GM23338 (cell line): Measurements from ENCODE around the gene USP20.

ENCODE experiments used
- CREB1 ChIP-seq: fragments of 250-450 bp; sonication (Bioruptor Pico); IDR thresholded peaks from 2 replicates; pipeline ENCODE4 v1.5.0; 2020; ENCODE audit warnings: low read depth, mild to moderate bottlenecking, moderate library complexity
- CTCF ChIP-seq, 2 experiments: fragments of 200-600 bp in 1 of 2; sonication (generic) in 1 of 2; conservative IDR thresholded peaks; 2 replicates each; pipeline versions ENCODE4 v1.5.1 to v1.6.1; 2016 to 2017; ENCODE audit warnings: antibody characterized with exemption in 2 of 2, low read depth in 2 of 2, mild to moderate bottlenecking in 2 of 2, moderate library complexity in 1 of 2
- ETS1 ChIP-seq: IDR thresholded peaks from 2 replicates; pipeline ENCODE4 v1.6.1; 2016; ENCODE audit warnings: antibody characterized with exemption
- EZH2 ChIP-seq: fragments of 200-600 bp; sonication (generic); IDR thresholded peaks from one replicate; pipeline ENCODE4 v1.8.0; 2017; ENCODE audit warnings: antibody characterized with exemption, mild to moderate bottlenecking, low read depth; ENCODE audit not compliant: unreplicated experiment
- EZH2phosphoT487 ChIP-seq: fragments of 200-600 bp; sonication (generic); IDR thresholded peaks from one replicate; pipeline ENCODE4 v1.8.1; 2018; ENCODE audit warnings: antibody characterized with exemption; ENCODE audit not compliant: unreplicated experiment
- JUNB ChIP-seq: IDR thresholded peaks from one replicate; pipeline ENCODE4 v1.6.1; 2016; ENCODE audit warnings: antibody characterized with exemption; ENCODE audit not compliant: unreplicated experiment
- NANOG ChIP-seq: IDR thresholded peaks from 2 replicates; pipeline ENCODE4 v1.6.1; 2016; ENCODE audit warnings: antibody characterized with exemption, borderline replicate concordance
- POLR2AphosphoS5 ChIP-seq: IDR thresholded peaks from 2 replicates; pipeline ENCODE4 v1.6.1; 2016; ENCODE audit warnings: antibody characterized with exemption, low read depth
- REST ChIP-seq: IDR thresholded peaks from one replicate; pipeline ENCODE4 v1.6.1; 2018; ENCODE audit warnings: antibody characterized with exemption; ENCODE audit not compliant: unreplicated experiment
- STAT1 ChIP-seq: IDR thresholded peaks from one replicate; pipeline ENCODE4 v1.6.1; 2016; ENCODE audit warnings: antibody characterized with exemption; ENCODE audit not compliant: unreplicated experiment
- ZNF114 ChIP-seq: fragments of 250-450 bp; sonication (Bioruptor Pico); IDR thresholded peaks from 2 replicates; pipeline ENCODE4 v1.5.0; 2020; ENCODE audit warnings: mild to moderate bottlenecking, moderate library complexity

- TF ChIP-seq REST: no peak
- no peak for TF ChIP-seq CTCF (conservative IDR thresholded peaks at IDR 0.05; ENCODE audit: low read depth in 2 of 2)
- TF ChIP-seq POLR2AphosphoS5: no peak
- no peak for TF ChIP-seq CREB1 (CRISPR knock-in tag)
- TF ChIP-seq EZH2: no peak
- no peak for TF ChIP-seq JUNB
- no peak for TF ChIP-seq EZH2phosphoT487
- TF ChIP-seq NANOG: no peak
- no peak for TF ChIP-seq STAT1
- TF ChIP-seq ETS1: no peak
- no peak for TF ChIP-seq ZNF114 (CRISPR knock-in tag)
These were observed 29.2 kb upstream of the USP20 start for GRCh38 chr9:129806061-129806460.
